GM21360 (cell line): ENCODE results near the gene SUSD5.

Experiments used
- ATAC-seq: cut with Tn5 transposase; IDR thresholded peaks from one replicate; pipeline ENCODE4 v1.9.1; 2021; ENCODE audit warnings: mild to moderate bottlenecking, moderate library complexity; ENCODE audit not compliant: unreplicated experiment

Gene SUSD5

DNA sequence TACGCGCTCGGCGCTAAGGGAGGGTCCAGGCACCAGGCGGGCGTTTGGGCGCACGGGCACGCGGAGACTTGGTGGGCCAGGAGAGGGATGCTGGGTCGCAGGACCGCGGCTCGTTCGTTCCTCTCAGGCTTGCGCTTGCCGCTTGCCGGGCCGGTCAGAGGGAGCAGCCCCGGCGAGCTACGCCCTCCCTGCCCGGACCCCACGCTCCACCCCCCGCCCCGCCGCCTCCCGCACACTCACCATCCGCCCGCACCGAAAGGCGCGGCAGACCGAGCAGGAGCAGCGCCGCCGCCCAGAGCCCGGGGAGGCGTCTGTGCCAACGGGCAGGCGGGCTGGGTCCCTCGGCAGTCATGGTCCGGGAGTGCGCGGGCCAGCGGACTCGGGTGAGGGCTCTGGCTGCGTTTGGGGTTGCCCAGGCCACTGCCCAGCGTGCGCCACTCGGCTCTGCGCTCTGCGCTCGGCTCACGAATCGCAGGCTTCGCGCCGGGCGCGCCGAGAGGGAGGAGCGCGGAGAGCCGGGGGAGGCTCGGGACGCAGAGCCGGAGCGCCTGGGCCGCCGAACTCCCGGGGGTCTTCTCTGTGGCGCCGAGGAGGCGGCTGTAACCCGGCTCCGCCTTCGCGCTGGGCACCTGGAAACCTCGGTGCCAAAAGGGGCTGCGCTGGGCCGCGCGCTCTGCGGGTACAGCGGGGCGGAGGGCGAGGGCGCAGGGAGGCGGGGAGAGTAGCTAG, at the start of gene SUSD5:
TSS of gene SUSD5 (minus strand) at position 365 of the 729 bp plus-strand sequence. CDS start at position 352, 13 bp downstream.
- no peak for ATAC-seq

DNA sequence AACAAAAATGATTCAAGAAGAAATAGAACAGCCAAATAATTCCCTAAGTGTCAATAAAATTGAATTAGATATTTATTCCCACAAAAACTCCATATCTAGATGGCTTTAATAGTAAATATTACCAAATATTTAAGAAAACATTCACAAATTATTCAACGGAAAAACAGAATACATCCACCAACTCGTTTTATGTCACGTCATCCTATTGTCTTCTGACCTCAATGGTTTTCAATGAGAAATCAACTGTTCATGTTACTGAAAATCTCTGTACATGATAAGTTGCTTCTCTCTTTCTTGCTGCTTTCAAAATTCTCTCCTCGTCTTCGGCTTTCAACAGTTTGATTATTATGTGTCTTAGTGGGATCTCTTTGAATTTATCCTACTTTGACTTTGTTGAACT, 41.5 kb upstream of the SUSD5 start:
- no peak for ATAC-seq

DNA sequence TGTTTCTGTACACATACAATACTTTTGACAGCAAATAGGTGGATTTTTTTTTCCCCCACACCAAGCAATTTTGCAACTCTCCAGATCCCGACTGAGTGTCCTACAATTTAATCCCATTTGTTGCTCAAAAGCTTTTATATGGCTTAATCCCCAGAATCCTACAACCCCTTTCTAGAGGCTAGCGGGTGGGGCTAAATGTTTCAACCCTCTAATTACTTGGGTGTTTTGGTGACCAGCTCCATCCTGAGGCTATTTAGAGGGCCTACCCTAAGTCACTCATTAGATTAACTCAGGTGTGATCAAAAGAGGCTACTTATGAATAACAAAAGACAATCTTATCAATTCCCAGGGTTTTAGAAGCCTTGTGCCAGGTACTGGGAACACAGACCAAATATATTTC, 37.6 kb upstream of the SUSD5 start:
- ATAC-seq: no peak

DNA sequence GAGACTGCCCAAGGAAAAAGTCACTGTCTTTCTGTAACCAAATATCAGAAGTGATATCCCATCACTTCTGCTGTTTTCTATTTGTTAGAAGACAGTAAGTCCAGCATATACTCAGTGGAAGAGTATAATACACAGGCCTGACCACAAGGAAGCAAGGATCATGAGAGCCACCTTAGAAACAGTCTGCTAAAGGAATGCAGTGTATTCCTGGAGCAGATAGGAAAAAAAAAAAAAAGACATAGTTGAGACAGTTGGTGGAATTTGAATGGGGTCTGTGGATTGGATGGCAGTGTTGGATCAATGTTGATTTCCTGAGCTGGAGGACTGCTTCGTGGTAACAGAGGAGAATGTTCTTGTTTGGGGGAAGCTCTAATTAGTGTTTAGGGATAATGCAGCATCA, 32.1 kb upstream of the SUSD5 start:
- no peak for ATAC-seq

DNA sequence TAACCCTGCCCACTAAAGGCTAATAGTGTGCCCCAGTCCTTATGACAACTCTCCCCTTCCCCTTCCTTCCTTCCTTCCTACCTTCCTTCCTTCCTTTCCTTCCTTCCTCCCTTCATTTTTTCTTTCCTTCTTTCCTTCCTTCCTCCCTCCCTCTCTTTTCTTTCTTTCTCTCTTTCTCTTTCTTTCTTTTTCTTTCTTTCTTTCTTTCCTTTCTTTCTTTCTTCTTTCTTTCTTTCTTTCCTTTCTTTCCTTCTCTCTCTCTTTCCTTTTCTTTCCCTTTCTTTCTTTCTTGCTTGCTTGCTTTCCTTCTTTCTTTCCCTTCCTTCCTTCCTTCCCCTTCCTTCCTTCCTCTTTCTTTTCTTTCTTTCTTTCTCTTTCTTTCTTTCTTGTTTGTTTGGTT, 28.2 kb upstream of the SUSD5 start:
- no peak for ATAC-seq

DNA sequence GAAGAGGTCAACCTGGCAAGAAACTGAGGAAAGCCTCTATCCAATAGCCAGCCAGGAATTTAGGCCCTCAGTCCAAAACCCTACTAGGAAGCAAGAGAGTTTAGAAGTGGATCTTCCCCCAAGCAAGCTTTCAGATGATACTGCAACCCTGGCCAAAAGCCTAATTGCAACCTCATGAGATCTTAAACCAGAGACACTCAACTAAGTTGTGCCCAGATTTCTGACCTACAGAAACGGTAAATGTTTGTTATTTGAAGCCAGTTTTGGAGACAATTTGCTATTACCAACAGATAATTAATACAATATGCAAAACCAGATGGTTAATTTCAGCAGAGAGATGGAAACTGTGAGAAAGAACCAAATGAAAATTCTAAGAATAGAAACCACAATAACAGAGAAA, 21.7 kb upstream of the SUSD5 start:
- ATAC-seq: no peak

DNA sequence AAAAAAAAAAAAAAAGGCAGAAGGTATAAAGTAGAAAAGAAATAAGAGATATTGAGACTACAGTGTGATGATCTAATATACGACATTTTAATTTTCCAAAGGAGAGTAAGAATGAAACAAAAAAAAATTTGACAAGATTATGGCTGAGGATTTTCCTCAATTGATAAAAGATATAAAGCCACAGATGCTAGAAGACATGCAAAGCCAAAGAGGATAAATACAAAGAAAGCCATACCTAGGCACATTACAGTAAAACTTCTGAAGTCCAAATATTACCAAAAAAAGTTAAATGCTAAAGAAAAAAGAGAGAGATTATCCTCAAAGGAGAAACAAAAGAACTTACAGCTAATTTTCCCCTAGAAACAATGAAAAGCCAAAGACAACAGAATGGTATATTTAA, 20.3 kb upstream of the SUSD5 start:
- ATAC-seq: no peak

DNA sequence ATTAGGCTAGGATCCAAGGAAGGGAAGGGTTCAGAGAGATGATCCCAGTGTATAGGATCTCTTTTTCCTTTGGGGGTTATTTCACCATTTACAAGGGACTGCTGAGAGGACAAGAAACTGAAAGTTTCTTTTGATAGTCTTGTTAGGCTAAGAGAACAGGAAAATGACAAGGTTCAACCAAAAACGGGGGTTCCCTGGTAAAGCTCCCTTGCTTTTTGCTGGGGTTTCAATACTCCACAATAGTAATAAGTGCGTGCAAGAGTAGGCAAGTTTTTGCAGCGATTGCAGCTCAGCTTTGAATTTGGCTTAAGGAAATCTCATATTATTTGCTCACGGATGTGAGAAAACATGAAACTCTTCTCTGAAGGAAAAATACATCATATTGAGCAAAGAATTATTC, 18.8 kb upstream of the SUSD5 start:
- ATAC-seq: no peak

DNA sequence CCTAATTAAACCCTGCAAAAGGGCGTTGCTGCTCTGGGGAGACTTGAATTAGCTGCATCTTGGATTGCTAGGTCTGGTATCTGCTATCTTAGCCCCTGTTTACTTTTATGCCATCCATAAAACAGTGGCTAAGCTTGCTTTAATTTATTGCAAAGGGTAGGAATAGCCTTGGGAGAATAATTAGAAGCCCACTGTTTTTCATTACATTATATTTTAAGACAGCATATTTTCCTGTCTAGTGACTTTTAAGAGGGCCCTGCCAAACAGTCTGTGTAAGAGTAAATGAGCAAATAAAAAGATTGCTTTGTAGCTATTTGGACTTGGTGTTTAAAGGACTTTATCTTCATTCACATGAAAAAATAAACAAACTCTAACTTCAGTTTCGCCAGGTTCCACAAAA, 17.4 kb upstream of the SUSD5 start:
- no peak for ATAC-seq

DNA sequence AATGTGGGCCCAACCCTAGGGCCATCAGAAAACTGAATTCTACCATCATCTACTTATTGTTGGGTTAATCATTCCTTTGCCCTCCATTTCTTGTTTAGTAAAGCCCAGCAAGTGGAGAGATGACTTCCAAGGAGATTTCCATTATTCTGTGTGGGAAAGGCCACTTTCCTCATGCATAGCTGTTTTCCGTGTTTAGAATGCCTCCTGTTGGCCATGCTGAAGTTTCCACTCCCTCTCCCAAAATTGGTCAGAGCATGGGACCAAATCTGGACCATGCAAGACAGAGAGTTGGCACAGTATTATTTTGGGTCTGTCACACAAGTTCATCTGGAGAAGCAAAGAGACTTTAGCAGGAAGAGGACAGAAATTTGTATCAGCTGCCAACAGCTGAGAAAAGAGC, 15.3 kb upstream of the SUSD5 start:
- ATAC-seq: no peak

DNA sequence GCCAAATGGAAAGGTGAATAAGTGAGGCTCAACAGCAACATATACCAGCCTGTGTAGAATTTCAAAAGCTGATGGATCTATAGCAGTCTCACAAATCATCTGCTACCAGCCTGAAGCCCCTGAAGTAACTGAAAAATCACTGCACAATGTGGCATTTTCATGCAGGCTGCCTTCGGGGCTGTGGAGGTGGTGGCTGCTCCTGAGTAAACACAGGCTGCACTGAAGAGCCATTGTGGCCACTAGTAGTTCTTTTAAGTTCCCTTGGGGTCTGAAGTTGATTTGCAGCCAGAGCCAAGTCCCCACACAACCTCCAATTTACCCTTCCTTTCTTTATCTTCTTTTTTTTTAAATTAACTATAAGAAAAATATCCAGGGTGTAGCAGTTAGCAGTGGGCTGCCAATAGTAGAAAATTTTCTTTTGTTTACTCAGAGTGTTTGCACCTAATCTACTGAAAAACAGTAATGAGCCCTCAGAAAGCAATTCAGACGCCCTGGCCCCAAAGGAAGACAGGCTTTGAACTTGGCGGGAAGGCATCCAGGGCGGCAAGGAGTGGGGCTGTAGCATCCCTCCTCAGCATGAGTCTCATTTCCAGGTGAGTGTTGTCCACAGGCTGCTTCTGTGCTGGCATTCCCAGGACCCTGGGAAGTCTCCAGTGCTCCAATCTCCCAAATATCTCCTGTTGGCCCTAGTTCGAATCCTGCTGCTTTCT, 13.3 kb upstream of the SUSD5 start:
- ATAC-seq: no peak

DNA sequence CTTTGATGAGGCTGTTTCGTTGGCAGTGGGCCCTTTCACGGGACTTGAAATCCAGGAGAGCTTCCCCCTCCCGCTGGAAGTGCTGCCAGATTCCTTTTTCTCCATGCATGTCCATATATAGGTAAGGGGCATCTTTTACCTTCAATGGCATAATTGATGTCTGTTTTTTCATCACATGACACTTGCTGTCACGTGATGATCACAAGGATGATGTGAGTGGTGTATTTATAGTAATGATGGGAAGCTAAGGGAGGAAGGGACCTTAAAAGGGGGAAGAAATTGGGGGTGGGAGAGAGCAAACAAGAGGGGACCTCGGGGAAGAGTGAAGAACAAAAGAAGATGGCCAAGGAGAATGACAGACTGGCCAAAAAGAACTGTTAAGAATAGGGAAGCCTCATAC, 11.3 kb upstream of the SUSD5 start:
- ATAC-seq: no peak

DNA sequence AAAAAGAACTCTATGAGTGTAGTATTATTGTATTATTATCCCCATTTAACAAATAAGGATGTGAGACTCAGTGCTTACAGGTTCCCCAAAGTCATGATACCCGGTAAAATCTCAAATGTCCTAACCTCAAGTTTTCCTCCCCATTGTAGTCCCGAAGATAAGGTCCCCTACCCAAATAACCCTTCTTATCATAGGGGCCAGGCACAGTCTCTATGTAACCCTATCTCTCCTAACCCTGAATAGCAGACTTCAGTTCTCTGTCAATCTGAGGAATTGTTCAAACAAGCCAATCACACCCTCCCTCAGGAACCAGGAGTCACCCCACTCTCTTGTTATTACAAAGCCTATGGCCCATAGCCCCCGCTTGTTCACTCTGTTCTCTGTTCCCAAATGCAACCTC, 10.5 kb upstream of the SUSD5 start:
- ATAC-seq: no peak

DNA sequence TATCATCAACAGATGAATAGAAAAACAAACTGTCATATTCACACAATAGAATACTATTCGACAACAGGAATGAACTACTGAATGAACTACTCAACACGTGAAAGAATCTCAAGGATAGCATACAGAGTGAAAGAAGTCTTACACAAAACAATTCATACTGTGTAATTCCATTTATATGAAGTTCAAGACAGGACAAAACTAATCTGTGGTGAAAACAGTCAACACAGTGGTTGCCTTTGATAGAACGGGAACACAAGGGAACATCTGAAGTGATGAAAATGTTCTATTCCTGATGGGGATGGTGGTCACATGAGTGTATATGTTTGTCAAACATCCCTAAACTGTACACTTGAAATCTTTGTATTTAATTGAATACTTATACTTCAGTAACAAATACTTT, 2.6 kb upstream of the SUSD5 start:
- ATAC-seq: no peak

DNA sequence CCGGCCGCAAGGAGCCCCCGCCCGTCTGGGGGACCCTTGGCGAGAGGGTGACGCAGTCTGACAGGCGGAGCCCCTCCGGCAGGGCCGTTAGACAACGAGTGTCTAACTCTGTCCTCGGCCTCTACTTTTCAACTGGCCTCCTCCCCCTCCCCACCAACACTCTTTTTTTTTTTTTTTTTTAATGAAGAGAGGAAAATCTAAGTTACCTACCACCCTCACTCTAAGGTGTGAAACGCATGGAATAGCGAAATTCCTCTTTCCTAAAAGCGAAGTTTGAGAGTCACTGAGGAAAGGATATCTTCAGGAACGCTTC, 521 bp upstream of the SUSD5 start:
- ATAC-seq: no peak

DNA sequence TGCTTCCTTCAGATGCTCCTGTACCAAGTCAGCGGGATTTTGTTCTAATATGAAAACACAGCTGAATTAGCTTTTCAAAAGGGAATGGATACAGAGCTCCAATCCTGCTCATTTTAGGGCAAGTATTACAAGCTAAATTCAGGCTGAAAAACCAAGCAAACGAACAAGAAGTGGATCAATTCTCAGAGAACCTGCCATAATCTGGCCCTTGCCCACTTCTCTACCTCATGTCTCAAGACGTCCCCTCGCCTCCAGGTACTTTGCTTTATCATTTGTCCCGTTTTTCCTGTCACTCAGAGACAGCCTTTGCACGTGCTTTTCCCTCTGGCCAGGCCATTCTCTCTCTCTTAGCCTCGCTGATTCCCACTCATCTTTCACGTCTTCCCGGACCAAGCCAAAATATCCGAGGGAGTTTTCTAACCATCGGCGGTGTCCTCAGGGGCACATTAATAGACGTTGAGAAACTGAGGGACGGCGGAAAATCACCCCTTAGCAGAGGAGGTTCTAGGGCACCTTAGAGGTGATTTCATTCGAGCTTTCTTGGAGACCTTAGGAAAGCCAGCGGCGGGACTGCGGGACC, 654 bp downstream of the SUSD5 start:
- ATAC-seq: no peak

DNA sequence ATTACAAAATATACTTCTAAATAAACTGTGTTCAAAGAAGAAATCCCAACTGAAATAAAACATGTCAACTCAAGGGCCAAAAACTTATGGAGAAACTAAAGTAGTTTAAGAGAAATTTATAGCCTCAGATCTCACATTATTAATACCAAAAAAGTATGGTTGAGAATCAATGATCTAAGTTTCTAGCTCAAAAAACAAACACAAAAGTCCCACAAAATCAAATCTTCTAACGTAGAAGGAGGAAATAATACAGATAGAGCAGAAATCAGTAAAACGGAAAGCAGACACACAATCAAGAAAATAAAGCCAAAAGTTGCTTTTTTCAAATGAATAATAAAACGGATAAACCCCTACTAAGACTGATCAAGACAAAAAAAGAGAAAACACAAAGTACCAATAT, 2.9 kb downstream of the SUSD5 start:
- ATAC-seq: no peak

DNA sequence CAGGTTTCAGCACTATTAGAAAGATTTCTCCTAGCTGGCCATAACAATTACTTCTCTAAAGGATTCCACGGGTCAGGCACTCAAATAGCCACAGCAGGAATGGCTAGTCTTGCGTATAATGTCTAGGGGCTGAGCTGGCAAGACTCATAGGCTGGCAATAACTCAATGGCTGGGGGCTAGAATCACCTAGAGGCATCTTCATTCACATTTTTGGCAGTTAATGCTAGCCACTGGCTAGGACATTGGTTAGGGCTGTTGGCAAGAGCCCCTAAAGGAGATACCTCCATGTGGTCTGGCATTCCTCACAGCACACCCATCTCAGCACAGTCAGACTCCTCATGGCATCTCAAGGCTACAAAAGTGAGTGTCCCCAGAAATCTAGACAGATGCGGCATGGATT, 6.2 kb downstream of the SUSD5 start:
- no peak for ATAC-seq

DNA sequence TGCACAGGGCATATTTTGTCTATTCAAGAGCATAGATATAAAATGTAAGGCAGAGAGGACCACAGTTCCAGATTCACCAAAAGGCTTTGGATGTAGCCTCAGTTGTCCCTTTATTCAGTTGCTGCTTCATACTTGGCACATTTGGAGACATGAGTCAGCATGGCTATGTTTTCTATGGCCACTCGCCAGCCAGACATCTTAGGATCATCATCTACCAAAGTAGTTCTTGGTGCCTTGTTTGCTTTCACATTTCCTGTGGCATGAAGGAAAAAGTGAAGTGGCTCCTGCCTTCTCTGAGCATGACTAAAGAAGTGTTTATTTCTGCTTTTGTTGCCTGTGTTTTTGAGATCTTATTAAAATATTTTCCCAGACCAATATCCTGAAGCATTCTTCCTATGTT, 7.2 kb downstream of the SUSD5 start:
- ATAC-seq: no peak

DNA sequence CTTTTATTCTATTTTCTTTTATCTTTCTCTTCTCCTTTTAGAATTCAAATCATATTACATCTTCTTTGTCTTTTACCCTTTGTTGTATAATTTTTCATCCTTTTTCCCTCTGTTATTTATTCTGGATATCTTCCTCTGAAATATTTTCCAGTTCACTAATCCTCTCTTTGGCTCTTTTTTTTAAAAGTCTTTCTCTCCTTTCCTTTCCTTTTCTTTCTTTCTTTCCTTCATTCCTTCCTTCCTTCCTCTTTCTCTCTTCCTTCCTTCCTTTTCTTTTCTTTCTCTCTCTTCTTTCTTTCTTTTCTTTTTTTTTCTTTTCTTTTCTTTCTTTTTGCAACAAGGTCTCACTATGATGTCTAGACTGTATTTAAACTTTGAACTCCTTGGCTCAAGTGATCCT, 9.3 kb downstream of the SUSD5 start:
- ATAC-seq: no peak

DNA sequence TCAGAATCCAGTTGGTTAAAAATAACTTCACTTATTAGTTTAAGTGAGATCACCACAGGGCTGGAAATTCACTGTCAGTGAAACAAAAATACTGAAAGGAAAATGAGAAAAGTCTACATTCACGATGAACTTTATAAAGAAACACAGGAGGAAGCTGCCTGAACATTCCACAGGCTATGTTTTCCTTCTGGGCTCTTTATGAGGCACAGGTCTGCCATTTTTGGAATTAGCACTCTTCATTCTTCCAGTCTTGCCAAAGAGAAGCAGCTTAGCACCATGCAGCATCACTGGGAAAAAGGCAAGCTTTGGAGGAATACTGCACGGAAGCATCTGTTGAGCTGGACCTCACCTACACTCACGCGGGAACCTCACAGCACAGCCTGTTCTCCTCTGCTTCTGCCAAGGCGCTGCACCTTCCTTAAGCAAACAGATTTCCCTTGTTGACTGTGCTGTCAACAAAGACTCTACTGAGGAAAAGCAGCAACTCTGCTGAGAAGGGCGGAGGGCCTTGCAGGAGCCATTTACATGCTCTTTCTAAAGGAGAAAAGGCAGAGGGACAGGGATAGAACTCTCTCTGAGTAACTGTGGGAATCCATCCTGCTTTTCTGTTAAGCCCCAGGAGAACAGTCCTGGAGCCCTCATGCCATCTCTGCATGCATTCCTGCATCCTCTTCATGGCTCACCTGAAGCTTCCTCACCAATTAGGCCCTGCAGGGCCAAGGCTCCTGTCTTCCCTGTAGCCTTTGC, 15.7 kb downstream of the SUSD5 start:
- no peak for ATAC-seq

DNA sequence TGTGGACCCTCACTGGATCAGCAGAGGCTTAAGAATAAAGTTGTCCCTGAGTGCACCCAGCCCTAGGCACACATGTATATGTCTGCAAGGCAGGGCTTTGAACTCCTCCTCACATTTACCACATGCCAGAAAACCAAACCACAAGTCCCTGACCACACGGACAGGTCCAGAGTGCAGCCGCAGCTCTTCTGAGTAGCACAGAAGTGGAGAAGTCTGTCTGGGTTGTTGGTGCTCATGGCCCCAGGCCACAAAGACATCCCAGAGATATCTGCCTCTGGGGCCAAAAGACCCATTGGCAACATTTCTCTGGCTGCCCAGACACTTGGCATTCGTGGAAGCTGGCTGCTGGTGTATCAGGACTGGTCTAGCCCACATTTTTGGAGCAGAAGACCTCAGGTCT, 17.4 kb downstream of the SUSD5 start:
- ATAC-seq: no peak
